Measurements from ENCODE around the gene RANGAP1. TPM values are rescaled to one million over a fixed set of nuclear protein-coding genes. Genes with fewer than 3 reads are reported as not detected.

The RANGAP1 gene
- polyA plus RNA-seq, 1 experiment = 145 TPM

DNA sequence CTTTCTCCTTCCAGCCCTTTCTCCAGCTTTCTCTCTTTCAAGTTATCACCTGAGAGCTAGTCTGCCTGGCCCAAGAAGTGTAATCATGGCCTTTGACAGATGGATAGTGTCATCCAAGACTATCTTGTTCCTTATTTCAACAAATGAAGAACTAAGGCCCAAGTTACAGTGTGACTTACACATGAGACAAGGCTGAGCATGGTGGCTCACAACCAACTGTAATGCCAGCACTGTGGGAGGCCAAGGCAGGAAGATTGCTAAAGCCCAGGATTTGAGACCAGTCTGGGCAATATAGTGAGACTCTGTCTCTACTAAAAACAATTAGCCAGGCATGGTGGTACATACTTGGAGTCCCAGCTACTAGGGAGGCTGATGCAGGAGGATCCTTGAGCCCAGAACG is 3.7 kb upstream of the RANGAP1 start:
- ChIA-PET POLR2A (no interaction called here), CTCF (no interaction called here)
- Histone ChIP-seq H3K36me3 (ENCODE audit: control insufficient read depth, insufficient read depth, low read length) (peaks cover 2% of the 10 kb centered on the region), H3K27me3 (ENCODE audit: control insufficient read depth, insufficient read depth, low read length) (no peaks in the 10 kb centered on the region), H3K4me3 (ENCODE audit: low read depth, low read length) (no peak overlapping the region)
- DNase-seq (ENCODE audit: low read depth) = no peak
- TF ChIP-seq, protein P1, sequence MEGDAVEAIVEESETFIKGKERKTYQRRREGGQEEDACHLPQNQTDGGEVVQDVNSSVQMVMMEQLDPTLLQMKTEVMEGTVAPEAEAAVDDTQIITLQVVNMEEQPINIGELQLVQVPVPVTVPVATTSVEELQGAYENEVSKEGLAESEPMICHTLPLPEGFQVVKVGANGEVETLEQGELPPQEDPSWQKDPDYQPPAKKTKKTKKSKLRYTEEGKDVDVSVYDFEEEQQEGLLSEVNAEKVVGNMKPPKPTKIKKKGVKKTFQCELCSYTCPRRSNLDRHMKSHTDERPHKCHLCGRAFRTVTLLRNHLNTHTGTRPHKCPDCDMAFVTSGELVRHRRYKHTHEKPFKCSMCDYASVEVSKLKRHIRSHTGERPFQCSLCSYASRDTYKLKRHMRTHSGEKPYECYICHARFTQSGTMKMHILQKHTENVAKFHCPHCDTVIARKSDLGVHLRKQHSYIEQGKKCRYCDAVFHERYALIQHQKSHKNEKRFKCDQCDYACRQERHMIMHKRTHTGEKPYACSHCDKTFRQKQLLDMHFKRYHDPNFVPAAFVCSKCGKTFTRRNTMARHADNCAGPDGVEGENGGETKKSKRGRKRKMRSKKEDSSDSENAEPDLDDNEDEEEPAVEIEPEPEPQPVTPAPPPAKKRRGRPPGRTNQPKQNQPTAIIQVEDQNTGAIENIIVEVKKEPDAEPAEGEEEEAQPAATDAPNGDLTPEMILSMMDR (IDR thresholded peaks at IDR 0.05; ENCODE audit: insufficient read depth, low read depth, low read length) = no peak

DNA sequence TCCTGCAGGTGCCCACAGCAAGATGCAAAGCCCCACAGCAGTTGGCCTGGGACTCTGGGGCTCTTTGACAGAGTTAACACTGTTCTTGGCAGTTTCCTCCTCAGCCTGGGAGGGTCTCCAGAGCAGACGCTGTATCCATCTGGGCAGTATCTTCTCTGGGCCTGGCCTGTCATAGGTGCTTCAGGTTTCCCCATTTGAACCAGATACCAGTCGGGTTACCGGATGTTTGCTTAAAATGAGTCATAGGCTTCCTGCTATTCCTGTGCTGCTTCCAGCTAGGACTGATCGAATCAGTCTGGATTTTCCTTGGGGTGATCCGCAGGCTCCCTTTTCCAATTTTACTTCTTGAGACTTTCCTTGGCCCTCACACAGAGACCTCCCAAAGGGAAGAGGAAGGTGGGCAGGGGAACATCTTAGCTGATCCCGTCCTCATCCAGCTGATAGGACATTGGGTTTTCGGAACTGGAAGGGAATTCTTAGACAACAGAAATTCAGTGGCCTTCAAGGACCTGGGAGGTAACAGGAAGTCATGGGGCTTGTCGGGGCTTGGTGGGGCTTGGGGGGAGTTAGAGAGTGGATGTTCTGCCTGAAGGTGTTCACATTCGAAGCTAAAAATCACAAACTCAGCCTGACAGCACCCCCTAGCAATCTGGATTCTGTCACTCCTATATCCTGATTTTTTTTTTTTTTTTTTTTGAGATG is 2.4 kb upstream of the RANGAP1 start:
- Histone ChIP-seq H3K4me3 (ENCODE audit: low read depth, low read length) (no peak overlapping the region), H3K27me3 (ENCODE audit: control insufficient read depth, insufficient read depth, low read length) (no peaks in the 10 kb centered on the region), H3K36me3 (ENCODE audit: control insufficient read depth, insufficient read depth, low read length) (peaks cover 5% of the 10 kb centered on the region)
- TF ChIP-seq, protein P1 (IDR thresholded peaks at IDR 0.05; ENCODE audit: insufficient read depth, low read depth, low read length) = no peak
- CTCF ChIA-PET = no interaction called here
- DNase-seq (ENCODE audit: low read depth) = no peak
- POLR2A ChIA-PET = interaction anchor here (0.7 kb wide), 1 partner anchor 334 kb away, joined by 5 read pairs; no protein-coding TSS in a partner anchor

DNA sequence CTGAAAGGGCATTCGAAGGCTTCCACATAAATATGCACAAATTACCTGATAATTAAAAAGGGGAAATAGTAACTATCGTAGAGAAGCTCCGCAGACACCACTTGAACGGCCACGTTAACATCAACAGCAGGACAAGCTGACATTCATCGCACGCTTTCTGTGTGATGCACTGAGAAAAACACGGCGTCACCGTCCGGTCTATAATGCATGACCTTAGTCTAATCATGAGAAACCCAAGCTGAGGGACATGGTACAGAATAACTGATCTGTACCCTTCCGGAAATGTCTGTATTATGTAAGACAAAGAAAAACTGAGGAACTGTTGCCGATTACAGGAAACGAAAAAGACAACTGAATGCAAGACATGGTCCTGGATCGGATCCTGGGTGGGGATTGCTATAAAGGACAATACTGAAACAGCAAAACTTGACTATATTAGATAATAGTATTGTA is 678 bp upstream of the RANGAP1 start:
- ChIA-PET CTCF (interaction anchor here (1.1 kb wide), 1 partner anchor 68 kb away, joined by 3 read pairs; no protein-coding TSS in a partner anchor), POLR2A (interaction anchor here (0.5 kb wide), 1 partner anchor 334 kb away, joined by 4 read pairs; no protein-coding TSS in a partner anchor)
- TF ChIP-seq, protein P1 (IDR thresholded peaks at IDR 0.05; ENCODE audit: insufficient read depth, low read depth, low read length) = no peak
- no peak for DNase-seq (ENCODE audit: low read depth)
- Histone ChIP-seq H3K36me3 (ENCODE audit: control insufficient read depth, insufficient read depth, low read length) (peaks cover 7% of the 10 kb centered on the region), H3K27me3 (ENCODE audit: control insufficient read depth, insufficient read depth, low read length) (no peaks in the 10 kb centered on the region), H3K4me3 (ENCODE audit: low read depth, low read length) (peak overlapping the region; percentile 44)

DNA sequence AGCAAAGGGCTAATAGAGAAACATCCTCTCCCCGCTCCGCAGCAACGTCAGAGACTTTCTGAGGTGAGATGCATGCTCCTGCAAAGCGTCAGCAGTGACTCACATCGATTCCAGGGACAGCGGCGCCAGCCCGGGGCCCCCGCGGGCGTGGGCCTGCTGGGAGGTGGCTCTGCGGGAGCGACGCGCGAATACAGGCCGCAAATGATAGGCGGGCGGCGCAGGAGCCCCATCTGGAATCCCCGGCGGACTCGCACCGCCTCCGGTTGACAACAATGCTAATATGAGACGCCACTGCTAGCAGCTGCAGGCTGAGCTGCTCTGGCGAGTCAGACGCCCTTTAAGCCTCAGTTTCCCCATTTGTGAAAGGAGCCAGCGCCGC is 557 bp downstream of the RANGAP1 start:
- TF ChIP-seq, protein P1 (IDR thresholded peaks at IDR 0.05; ENCODE audit: insufficient read depth, low read depth, low read length) = no peak
- CTCF ChIA-PET = interaction anchor here (1.0 kb wide), 1 partner anchor 16 kb away, joined by 4 read pairs; the partner anchor contains the start of gene ZC3H7B
- no peaks in the 10 kb centered on the region for H3K27me3 ChIP-seq (ENCODE audit: control insufficient read depth, insufficient read depth, low read length)
- DNase-seq (ENCODE audit: low read depth) = no peak
- peak overlapping the region; percentile 89 for H3K4me3 ChIP-seq (ENCODE audit: low read depth, low read length)
- H3K36me3 ChIP-seq (ENCODE audit: control insufficient read depth, insufficient read depth, low read length) = peaks cover 11% of the 10 kb centered on the region
- POLR2A ChIA-PET = no interaction called here

DNA sequence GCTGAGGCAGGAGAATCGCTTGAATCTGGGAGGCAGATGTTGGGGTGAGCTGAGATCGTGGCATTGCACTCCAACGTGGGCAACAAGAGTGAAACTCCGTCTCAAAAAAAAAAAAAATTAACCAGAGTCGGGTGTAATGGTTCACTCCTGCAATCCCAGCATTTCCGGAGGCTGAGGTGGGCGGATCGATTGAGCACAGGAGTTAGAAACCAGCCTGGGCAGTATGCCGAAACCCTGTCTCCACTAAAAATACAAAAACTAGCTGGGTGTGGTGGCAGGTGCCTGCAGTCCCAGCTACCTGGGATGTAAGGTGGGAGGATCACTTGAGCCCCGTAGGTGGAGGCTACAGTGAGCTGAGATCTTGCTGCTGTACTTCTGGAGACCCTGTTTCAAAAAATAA is 1.5 kb downstream of the RANGAP1 start:
- TF ChIP-seq, protein P1 (IDR thresholded peaks at IDR 0.05; ENCODE audit: insufficient read depth, low read depth, low read length) = no peak
- Histone ChIP-seq H3K36me3 (ENCODE audit: control insufficient read depth, insufficient read depth, low read length) (peaks cover 15% of the 10 kb centered on the region), H3K4me3 (ENCODE audit: low read depth, low read length) (no peak overlapping the region), H3K27me3 (ENCODE audit: control insufficient read depth, insufficient read depth, low read length) (no peaks in the 10 kb centered on the region)
- ChIA-PET POLR2A (no interaction called here), CTCF (no interaction called here)
- no peak for DNase-seq (ENCODE audit: low read depth)
